ENCODE measurements around the gene MYF5.
"Not testable (repeated sequence)": the region's sequence is repeated elsewhere in the genome, so short reads cannot be mapped to it uniquely, and the experiment has no call there.

The MYF5 gene

GRCh38 chr12:80716696-80717469 lies at the start of gene MYF5:
Gene MYF5, plus strand, starts transcription at chr12:80716912. Its CDS starts 152 bp downstream, at chr12:80717064.
- no peak for DNase-seq (ENCODE audit: low spot score)

GRCh38 chr12:80670214-80670613 lies 46.5 kb upstream of the MYF5 start:
- no peak for DNase-seq (ENCODE audit: low spot score)

GRCh38 chr12:80676042-80676636 lies 40.6 kb upstream of the MYF5 start:
- not testable (repeated sequence) for DNase-seq (ENCODE audit: low spot score)

- no peak for DNase-seq (ENCODE audit: low spot score)
Observed at GRCh38 chr12:80676856-80677255, 39.9 kb upstream of the MYF5 start.

- DNase-seq (ENCODE audit: low spot score) = no peak
Observed at GRCh38 chr12:80677994-80678393, 38.7 kb upstream of the MYF5 start.

- no peak for DNase-seq (ENCODE audit: low spot score)
Observed at GRCh38 chr12:80679346-80680131, 37.2 kb upstream of the MYF5 start.

- DNase-seq (ENCODE audit: low spot score) = no peak
Observed at GRCh38 chr12:80681287-80681686, 35.4 kb upstream of the MYF5 start.

- no peak for DNase-seq (ENCODE audit: low spot score)
Observed at GRCh38 chr12:80681786-80682185, 34.9 kb upstream of the MYF5 start.

- DNase-seq (ENCODE audit: low spot score) = no peak
Observed at GRCh38 chr12:80684077-80684495, 32.6 kb upstream of the MYF5 start.

GRCh38 chr12:80690090-80690489 lies 26.6 kb upstream of the MYF5 start:
- no peak for DNase-seq (ENCODE audit: low spot score)

GRCh38 chr12:80690513-80690912 lies 26.2 kb upstream of the MYF5 start:
- DNase-seq (ENCODE audit: low spot score) = no peak

- no peak for DNase-seq (ENCODE audit: low spot score)
Observed at GRCh38 chr12:80692114-80692513, 24.6 kb upstream of the MYF5 start.

- DNase-seq (ENCODE audit: low spot score) = no peak
Observed at GRCh38 chr12:80697270-80697887, 19.3 kb upstream of the MYF5 start.

GRCh38 chr12:80698256-80698655 lies 18.5 kb upstream of the MYF5 start:
- no peak for DNase-seq (ENCODE audit: low spot score)

- DNase-seq (ENCODE audit: low spot score) = no peak
Observed at GRCh38 chr12:80698847-80699542, 17.7 kb upstream of the MYF5 start.

- no peak for DNase-seq (ENCODE audit: low spot score)
Observed at GRCh38 chr12:80700327-80700726, 16.4 kb upstream of the MYF5 start.

GRCh38 chr12:80701388-80701787 lies 15.3 kb upstream of the MYF5 start:
- no peak for DNase-seq (ENCODE audit: low spot score)

GRCh38 chr12:80702889-80703805 lies 13.6 kb upstream of the MYF5 start:
- DNase-seq (ENCODE audit: low spot score) = no peak

- DNase-seq (ENCODE audit: low spot score) = no peak
Observed at GRCh38 chr12:80704420-80704819, 12.3 kb upstream of the MYF5 start.

- DNase-seq (ENCODE audit: low spot score) = no peak
Observed at GRCh38 chr12:80707126-80707829, 9.4 kb upstream of the MYF5 start, which contains the start of gene MYF6. Gene MYF6, plus strand, starts transcription at chr12:80707634. Its CDS starts 86 bp downstream, at chr12:80707720.

All from COLO829 (cell line).